Effector memory CD4-positive, alpha-beta T cell (primary cell): ENCODE results near the gene CYP2W1.
A peak's percentile ranks its signal among the peaks of the same experiment; 100 is the strongest.

Source experiments
- DNase-seq, 3 donors: peaks; one replicate each; pipeline ENCODE4 v3.0.0-alpha.2; 2020
- H3K27ac ChIP-seq: 2 replicates; pipeline ENCODE4 v1.7.0; 2013; ENCODE audit warnings: mild to moderate bottlenecking, low read length, moderate library complexity; ENCODE audit not compliant: insufficient read depth, poor library complexity, severe bottlenecking
- H3K27me3 ChIP-seq: replicated peaks from 2 replicates; pipeline ENCODE4 v1.7.0; 2013; ENCODE audit warnings: mild to moderate bottlenecking, low read length; ENCODE audit not compliant: insufficient read depth, control insufficient read depth, poor library complexity, severe bottlenecking
- H3K36me3 ChIP-seq: 2 replicates; pipeline ENCODE4 v1.7.0; 2013; ENCODE audit warnings: mild to moderate bottlenecking, low read length, moderate library complexity; ENCODE audit not compliant: control insufficient read depth, insufficient read depth
- H3K4me1 ChIP-seq: 2 replicates; pipeline ENCODE4 v1.7.0; 2013; ENCODE audit warnings: low read length, mild to moderate bottlenecking; ENCODE audit not compliant: control insufficient read depth, insufficient read depth, poor library complexity, severe bottlenecking
- H3K4me3 ChIP-seq: 2 replicates; pipeline ENCODE4 v1.7.0; 2013; ENCODE audit warnings: low read length, low read depth, mild to moderate bottlenecking; ENCODE audit not compliant: insufficient read depth, poor library complexity, severe bottlenecking
- H3K9me3 ChIP-seq: 2 replicates; pipeline ENCODE4 v1.7.0; 2013; ENCODE audit warnings: mild to moderate bottlenecking, low read length, moderate library complexity; ENCODE audit not compliant: control insufficient read depth

The CYP2W1 gene

DNA sequence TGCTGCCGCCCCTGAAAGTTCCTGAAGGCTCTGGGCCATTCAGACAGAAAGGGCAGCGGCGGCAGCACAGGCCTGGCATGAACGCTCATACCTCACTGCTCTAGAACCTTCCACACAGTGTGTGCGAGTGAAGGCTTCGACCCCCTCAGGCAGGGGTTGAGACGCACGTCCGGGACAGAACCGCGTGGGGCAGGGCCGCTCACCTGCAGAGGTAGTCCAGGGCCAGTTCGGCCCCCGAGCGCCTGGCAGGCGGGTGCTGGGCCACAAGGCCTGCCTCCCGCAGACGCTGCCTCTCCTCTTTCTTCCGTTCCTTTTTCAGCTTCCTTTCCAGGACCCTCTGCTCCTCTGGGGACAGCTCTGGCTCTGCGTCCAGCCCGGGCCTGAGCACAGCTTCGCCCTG lies 26.8 kb downstream of the CYP2W1 start:
- no peak overlapping the region for H3K4me3 ChIP-seq
- peaks cover 7% of the 10 kb centered on the region for H3K36me3 ChIP-seq
- H3K9me3 ChIP-seq = no peaks in the 10 kb centered on the region
- DNase-seq = no peak
- H3K27ac ChIP-seq = no peak overlapping the region
- no peaks in the 10 kb centered on the region for H3K27me3 ChIP-seq
- H3K4me1 ChIP-seq = peaks cover 5% of the 10 kb centered on the region

DNA sequence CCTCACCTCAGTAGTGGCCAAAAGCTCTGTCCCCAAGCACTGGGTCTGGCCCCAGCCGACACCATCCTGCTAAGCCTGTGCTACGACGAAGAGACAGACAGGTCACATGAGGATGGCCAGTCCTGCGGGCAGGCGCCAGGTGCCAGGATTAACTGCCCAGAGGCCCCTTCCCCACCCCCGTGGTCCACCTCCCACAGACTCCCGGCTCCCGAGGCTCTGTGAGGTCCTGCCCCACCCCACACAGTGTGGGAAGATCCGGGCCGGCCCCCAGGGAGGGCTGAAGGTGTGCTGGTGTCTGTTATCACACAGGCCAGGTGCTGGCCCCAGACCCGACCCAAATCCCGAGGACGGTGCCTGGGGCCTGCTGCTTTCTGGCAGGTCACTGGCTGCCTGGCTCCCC lies 27.2 kb downstream of the CYP2W1 start:
- no peak overlapping the region for H3K27ac ChIP-seq

GRCh38 chr7:1011297-1012003 lies 28.5 kb downstream of the CYP2W1 start:
- Histone ChIP-seq H3K9me3 (no peaks in the 10 kb centered on the region), H3K4me1 (peaks cover 5% of the 10 kb centered on the region), H3K36me3 (peaks cover 7% of the 10 kb centered on the region), H3K4me3 (no peak overlapping the region), H3K27me3 (no peaks in the 10 kb centered on the region), H3K27ac (peak overlapping the region; percentile 27)
- no peak for DNase-seq

More for the DNA sequence above, 27.2 kb downstream of the CYP2W1 start:
- Histone ChIP-seq H3K27me3 (no peaks in the 10 kb centered on the region), H3K9me3 (no peaks in the 10 kb centered on the region), H3K36me3 (peaks cover 7% of the 10 kb centered on the region), H3K4me1 (peaks cover 5% of the 10 kb centered on the region), H3K4me3 (no peak overlapping the region)
- DNase-seq = no peak

GRCh38 chr7:1012004-1012715 lies 29.2 kb downstream of the CYP2W1 start:
- no peak overlapping the region for H3K4me3 ChIP-seq
- no peaks in the 10 kb centered on the region for H3K27me3 ChIP-seq
- H3K27ac ChIP-seq = no peak overlapping the region
- H3K36me3 ChIP-seq = peaks cover 2% of the 10 kb centered on the region
- peaks cover 5% of the 10 kb centered on the region for H3K4me1 ChIP-seq
- no peak for DNase-seq
- H3K9me3 ChIP-seq = no peaks in the 10 kb centered on the region

GRCh38 chr7:1012716-1013095 lies 29.7 kb downstream of the CYP2W1 start:
- H3K36me3 ChIP-seq = no peaks in the 10 kb centered on the region
- no peak overlapping the region for H3K4me3 ChIP-seq
- H3K27ac ChIP-seq = no peak overlapping the region
- DNase-seq = no peak
- H3K9me3 ChIP-seq = no peaks in the 10 kb centered on the region
- no peaks in the 10 kb centered on the region for H3K27me3 ChIP-seq
- H3K4me1 ChIP-seq = peaks cover 5% of the 10 kb centered on the region

DNA sequence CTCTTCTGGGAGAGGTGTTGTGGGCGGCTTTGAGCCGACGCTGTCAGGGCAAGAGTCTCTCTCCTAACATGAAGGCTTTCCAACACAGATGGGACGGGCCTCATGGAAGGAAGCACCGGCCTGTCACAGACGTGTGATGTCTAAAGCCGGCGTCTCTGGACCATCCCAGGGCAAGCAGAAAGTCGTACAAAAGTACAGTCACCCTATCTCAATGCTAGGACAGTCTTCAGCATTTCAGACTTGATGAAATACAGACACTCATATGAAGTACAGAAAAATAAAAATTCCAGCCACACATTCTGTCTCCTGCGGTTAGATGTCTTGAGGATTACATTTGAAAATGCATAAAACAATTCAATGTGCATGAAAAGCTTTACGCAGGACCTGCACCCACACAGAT lies 30.6 kb downstream of the CYP2W1 start:
- Histone ChIP-seq H3K4me3 (no peak overlapping the region), H3K27me3 (no peaks in the 10 kb centered on the region), H3K27ac (no peak overlapping the region), H3K9me3 (no peaks in the 10 kb centered on the region), H3K4me1 (peaks cover 5% of the 10 kb centered on the region), H3K36me3 (no peaks in the 10 kb centered on the region)
- DNase-seq = no peak

DNA sequence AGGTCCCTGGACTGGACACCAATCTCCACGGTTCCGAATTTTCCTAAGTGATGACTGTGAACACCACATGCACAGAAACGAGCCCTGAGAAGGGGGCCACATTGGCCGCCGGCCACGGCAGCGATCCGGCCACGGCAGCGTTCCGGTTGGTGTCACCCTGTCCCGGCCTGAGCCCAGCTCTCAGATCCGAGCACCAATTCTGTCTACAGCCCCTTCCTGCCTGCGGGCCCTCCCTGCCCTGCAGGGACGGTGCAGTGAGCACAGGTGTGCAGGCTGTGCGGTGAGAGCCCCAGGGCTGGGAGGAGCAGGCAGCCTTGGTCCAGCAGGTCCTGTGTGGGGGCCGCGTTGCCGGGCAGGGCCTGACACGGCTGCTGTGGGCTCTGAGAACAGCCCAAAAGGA lies 31.7 kb downstream of the CYP2W1 start:
- H3K36me3 ChIP-seq = no peaks in the 10 kb centered on the region
- no peaks in the 10 kb centered on the region for H3K27me3 ChIP-seq
- peaks cover 5% of the 10 kb centered on the region for H3K4me1 ChIP-seq
- DNase-seq = no peak
- no peaks in the 10 kb centered on the region for H3K9me3 ChIP-seq
- H3K27ac ChIP-seq = no peak overlapping the region
- H3K4me3 ChIP-seq = no peak overlapping the region

- H3K9me3 ChIP-seq = no peaks in the 10 kb centered on the region
- H3K36me3 ChIP-seq = no peaks in the 10 kb centered on the region
- H3K4me1 ChIP-seq = peaks cover 5% of the 10 kb centered on the region
- DNase-seq = no peak
- no peak overlapping the region for H3K27ac ChIP-seq
- H3K27me3 ChIP-seq = no peaks in the 10 kb centered on the region
- H3K4me3 ChIP-seq = no peak overlapping the region
These were observed 32.5 kb downstream of the CYP2W1 start for GRCh38 chr7:1015196-1016121.

DNA sequence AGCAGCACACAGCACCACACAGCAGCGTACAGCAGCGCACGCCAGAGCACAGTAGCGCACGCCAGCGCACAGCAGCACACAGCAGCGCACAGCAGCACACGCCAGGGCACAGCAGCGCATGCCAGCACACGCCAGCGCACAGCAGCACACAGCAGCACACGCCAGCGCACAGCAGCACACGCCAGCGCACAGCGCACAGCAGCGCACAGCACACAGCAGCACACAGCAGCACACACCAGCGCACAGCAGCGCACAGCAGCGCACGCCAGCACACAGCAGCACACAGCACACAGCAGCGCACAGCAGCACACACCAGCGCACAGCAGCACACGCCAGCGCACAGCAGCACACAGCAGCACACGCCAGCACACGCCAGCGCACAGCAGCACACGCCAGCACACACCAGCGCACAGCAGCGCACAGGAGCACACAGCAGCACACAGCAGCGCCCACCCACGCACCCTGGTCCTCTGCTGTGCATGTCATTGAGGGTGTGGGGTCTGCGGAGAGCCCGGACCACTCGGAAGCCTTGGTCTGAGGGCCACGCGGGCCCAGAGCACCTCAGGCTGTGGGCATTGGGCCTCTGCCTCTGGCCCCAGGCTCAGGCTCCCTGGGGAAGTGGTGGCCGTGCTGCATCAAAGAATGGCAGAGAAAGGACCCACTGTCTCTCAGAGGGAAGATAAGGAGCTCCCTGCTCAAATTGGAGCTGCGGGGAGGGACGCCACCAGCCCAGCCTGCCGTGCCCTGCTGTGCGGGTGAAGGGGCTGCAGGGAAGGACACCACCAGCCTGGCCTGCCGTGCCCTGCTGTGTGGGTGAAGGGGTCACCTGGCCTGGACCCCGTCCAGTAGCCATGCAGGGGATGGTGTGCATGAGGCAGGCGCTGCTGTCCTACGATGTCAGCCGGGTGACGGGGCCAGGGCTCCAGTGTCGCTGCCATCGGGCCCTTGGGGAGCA lies 33.9 kb downstream of the CYP2W1 start:
- no peaks in the 10 kb centered on the region for H3K27me3 ChIP-seq
- H3K27ac ChIP-seq = no peak overlapping the region
- H3K4me1 ChIP-seq = no peaks in the 10 kb centered on the region
- no peak overlapping the region for H3K4me3 ChIP-seq
- DNase-seq = no peak
- H3K9me3 ChIP-seq = no peaks in the 10 kb centered on the region
- peaks cover 3% of the 10 kb centered on the region for H3K36me3 ChIP-seq
